ENCODE data around the gene VPS18.

DNA sequence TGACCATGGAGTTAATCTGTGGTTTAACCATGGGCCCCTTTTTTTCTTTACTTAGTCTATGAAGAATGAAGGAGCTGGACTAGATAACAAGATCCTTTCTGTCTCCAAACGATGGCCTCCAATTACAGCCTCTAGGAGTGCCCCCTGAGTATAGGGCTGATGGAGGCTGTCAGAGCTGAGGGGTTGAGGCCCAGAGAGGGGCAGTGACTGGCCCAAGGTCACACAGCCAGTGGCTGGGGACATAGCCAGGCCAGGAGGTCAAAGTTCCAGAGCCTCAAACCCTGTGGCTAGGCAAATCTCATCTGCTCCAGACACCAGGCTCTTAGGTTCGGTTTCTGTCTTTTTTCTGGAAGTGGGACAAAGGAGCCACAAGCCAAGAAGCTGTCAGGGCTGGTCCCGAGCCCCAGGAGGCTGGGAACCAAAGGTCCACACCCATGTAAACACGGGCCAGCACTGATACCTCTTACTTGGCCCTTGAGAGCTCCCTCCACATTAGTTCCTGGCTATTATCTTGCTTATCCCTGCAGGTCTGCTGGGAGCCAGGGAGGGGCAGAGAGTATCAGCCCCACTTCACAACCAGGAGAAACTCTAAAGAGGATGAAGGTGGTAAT, 30.5 kb upstream of the VPS18 start:
- TF ChIP-seq, protein P1, sequence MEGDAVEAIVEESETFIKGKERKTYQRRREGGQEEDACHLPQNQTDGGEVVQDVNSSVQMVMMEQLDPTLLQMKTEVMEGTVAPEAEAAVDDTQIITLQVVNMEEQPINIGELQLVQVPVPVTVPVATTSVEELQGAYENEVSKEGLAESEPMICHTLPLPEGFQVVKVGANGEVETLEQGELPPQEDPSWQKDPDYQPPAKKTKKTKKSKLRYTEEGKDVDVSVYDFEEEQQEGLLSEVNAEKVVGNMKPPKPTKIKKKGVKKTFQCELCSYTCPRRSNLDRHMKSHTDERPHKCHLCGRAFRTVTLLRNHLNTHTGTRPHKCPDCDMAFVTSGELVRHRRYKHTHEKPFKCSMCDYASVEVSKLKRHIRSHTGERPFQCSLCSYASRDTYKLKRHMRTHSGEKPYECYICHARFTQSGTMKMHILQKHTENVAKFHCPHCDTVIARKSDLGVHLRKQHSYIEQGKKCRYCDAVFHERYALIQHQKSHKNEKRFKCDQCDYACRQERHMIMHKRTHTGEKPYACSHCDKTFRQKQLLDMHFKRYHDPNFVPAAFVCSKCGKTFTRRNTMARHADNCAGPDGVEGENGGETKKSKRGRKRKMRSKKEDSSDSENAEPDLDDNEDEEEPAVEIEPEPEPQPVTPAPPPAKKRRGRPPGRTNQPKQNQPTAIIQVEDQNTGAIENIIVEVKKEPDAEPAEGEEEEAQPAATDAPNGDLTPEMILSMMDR (IDR thresholded peaks at IDR 0.05; ENCODE audit: low read length): no peak
- TF ChIP-seq EZH2 (IDR thresholded peaks at IDR 0.05; ENCODE audit: borderline replicate concordance, low read length): no peak
